Dendritic cell treated with granulocyte-macrophage colony-stimulating factor and Interleukin-4, amounts not matched to agents 40 ng/mL and 50 ng/mL, for 4 days (primary cell): ENCODE measurements around the gene ARHGEF6.
"Not testable (repeated sequence)": the region's sequence is repeated elsewhere in the genome, so short reads cannot be mapped to it uniquely, and the experiment has no call there.

Experiments
- H3K27ac Mint-ChIP-seq: one replicate; pipeline ENCODE4 v1.8.0; 2022; ENCODE audit warnings: mild to moderate bottlenecking, mixed read lengths
- H3K27me3 Mint-ChIP-seq: one replicate; pipeline ENCODE4 v1.8.0; 2022; ENCODE audit warnings: mild to moderate bottlenecking, mixed read lengths
- H3K36me3 Mint-ChIP-seq: one replicate; pipeline ENCODE4 v1.8.0; 2022; ENCODE audit warnings: low read depth, mixed read lengths
- H3K4me1 Mint-ChIP-seq: one replicate; pipeline ENCODE4 v1.8.0; 2022; ENCODE audit warnings: low read depth, mixed read lengths
- H3K4me3 Mint-ChIP-seq: one replicate; pipeline ENCODE4 v1.8.0; 2022; ENCODE audit warnings: mild to moderate bottlenecking, moderate library complexity, mixed read lengths
- H3K9me3 Mint-ChIP-seq: one replicate; pipeline ENCODE4 v1.8.0; 2022; ENCODE audit warnings: mixed read lengths
- intact Hi-C: fragments of 100-400 bp; cut with micrococcal nuclease; formaldehyde crosslinking; loops from one replicate; pipeline ENCODE4 v1.15.0; 2022

The ARHGEF6 gene

GRCh38 chrX:136773648-136774047 lies 7.1 kb downstream of the ARHGEF6 start:
- peaks cover 37% of the 10 kb centered on the region for H3K4me1 Mint-ChIP-seq
- peaks cover 6% of the 10 kb centered on the region for H3K36me3 Mint-ChIP-seq
- H3K27ac Mint-ChIP-seq, result no peak overlapping the region
- no peaks in the 10 kb centered on the region for H3K9me3 Mint-ChIP-seq
- no peak overlapping the region for H3K4me3 Mint-ChIP-seq
- H3K27me3 Mint-ChIP-seq, result no peaks in the 10 kb centered on the region
- intact Hi-C loops, result loop anchor here (10.0 kb wide), 1 partner anchor 59 kb away; no protein-coding TSS in a partner anchor

GRCh38 chrX:136771869-136772268 lies 8.9 kb downstream of the ARHGEF6 start:
- H3K4me1 Mint-ChIP-seq, result peaks cover 31% of the 10 kb centered on the region
- not testable (repeated sequence) for H3K36me3 Mint-ChIP-seq, H3K27ac Mint-ChIP-seq, H3K9me3 Mint-ChIP-seq, H3K4me3 Mint-ChIP-seq, H3K27me3 Mint-ChIP-seq
- intact Hi-C loops, result loop anchor here (10.0 kb wide), 1 partner anchor 57 kb away; no protein-coding TSS in a partner anchor

GRCh38 chrX:136768469-136769084 lies 12.2 kb downstream of the ARHGEF6 start:
- no peaks in the 10 kb centered on the region for H3K27me3 Mint-ChIP-seq
- no peaks in the 10 kb centered on the region for H3K9me3 Mint-ChIP-seq
- intact Hi-C loops, result no loop called here
- H3K4me1 Mint-ChIP-seq, result peaks cover 18% of the 10 kb centered on the region
- peak overlapping the region; percentile 85 for H3K27ac Mint-ChIP-seq
- peaks cover 11% of the 10 kb centered on the region for H3K36me3 Mint-ChIP-seq
- peak overlapping the region; percentile 81 for H3K4me3 Mint-ChIP-seq

- no peaks in the 10 kb centered on the region for H3K27me3 Mint-ChIP-seq
- intact Hi-C loops, result no loop called here
- H3K36me3 Mint-ChIP-seq, result peaks cover 14% of the 10 kb centered on the region
- peaks cover 18% of the 10 kb centered on the region for H3K4me1 Mint-ChIP-seq
- H3K4me3 Mint-ChIP-seq, result peak overlapping the region; percentile 81
- H3K27ac Mint-ChIP-seq, result peak overlapping the region; percentile 85
- no peaks in the 10 kb centered on the region for H3K9me3 Mint-ChIP-seq
These were observed 13.4 kb downstream of the ARHGEF6 start for GRCh38 chrX:136767104-136767941.

GRCh38 chrX:136766785-136767103 lies 14.0 kb downstream of the ARHGEF6 start:
- Mint-ChIP-seq H3K27me3 (no peaks in the 10 kb centered on the region), H3K4me3 (peak overlapping the region; percentile 81), H3K27ac (peak overlapping the region; percentile 85), H3K9me3 (no peaks in the 10 kb centered on the region), H3K4me1 (peaks cover 13% of the 10 kb centered on the region), H3K36me3 (peaks cover 9% of the 10 kb centered on the region)
- intact Hi-C loops, result no loop called here

GRCh38 chrX:136765821-136766356 lies 14.8 kb downstream of the ARHGEF6 start:
- peaks cover 13% of the 10 kb centered on the region for H3K4me1 Mint-ChIP-seq

GRCh38 chrX:136764206-136764605 lies 16.5 kb downstream of the ARHGEF6 start:
- peaks cover 8% of the 10 kb centered on the region for H3K36me3 Mint-ChIP-seq
- intact Hi-C loops, result no loop called here
- no peaks in the 10 kb centered on the region for H3K9me3 Mint-ChIP-seq
- no peak overlapping the region for H3K27ac Mint-ChIP-seq
- H3K27me3 Mint-ChIP-seq, result no peaks in the 10 kb centered on the region
- peaks cover 22% of the 10 kb centered on the region for H3K4me1 Mint-ChIP-seq
- no peak overlapping the region for H3K4me3 Mint-ChIP-seq

More at GRCh38 chrX:136765821-136766356, 14.8 kb downstream of the ARHGEF6 start:
- Mint-ChIP-seq H3K36me3 (peaks cover 8% of the 10 kb centered on the region), H3K9me3 (no peaks in the 10 kb centered on the region), H3K27me3 (no peaks in the 10 kb centered on the region), H3K4me3 (peak overlapping the region; percentile 32), H3K27ac (no peak overlapping the region)
- intact Hi-C loops, result no loop called here

GRCh38 chrX:136762820-136763452 lies 17.8 kb downstream of the ARHGEF6 start:
- Mint-ChIP-seq H3K27ac (no peak overlapping the region), H3K4me3 (no peak overlapping the region), H3K9me3 (no peaks in the 10 kb centered on the region), H3K36me3 (peaks cover 8% of the 10 kb centered on the region), H3K27me3 (no peaks in the 10 kb centered on the region), H3K4me1 (peaks cover 20% of the 10 kb centered on the region)
- intact Hi-C loops, result no loop called here

GRCh38 chrX:136761421-136761820 lies 19.3 kb downstream of the ARHGEF6 start:
- intact Hi-C loops, result loop anchor here (2.0 kb wide), 1 partner anchor 17 kb away; no protein-coding TSS in a partner anchor
- Mint-ChIP-seq H3K27ac (no peak overlapping the region), H3K9me3 (no peaks in the 10 kb centered on the region), H3K27me3 (no peaks in the 10 kb centered on the region), H3K36me3 (peaks cover 8% of the 10 kb centered on the region), H3K4me3 (no peak overlapping the region), H3K4me1 (peaks cover 28% of the 10 kb centered on the region)

GRCh38 chrX:136759968-136760367 lies 20.8 kb downstream of the ARHGEF6 start:
- peaks cover 21% of the 10 kb centered on the region for H3K4me1 Mint-ChIP-seq
- no peak overlapping the region for H3K4me3 Mint-ChIP-seq

GRCh38 chrX:136755411-136755810 lies 25.3 kb downstream of the ARHGEF6 start:
- H3K27me3 Mint-ChIP-seq, result no peaks in the 10 kb centered on the region
- H3K4me1 Mint-ChIP-seq, result peaks cover 44% of the 10 kb centered on the region
- H3K4me3 Mint-ChIP-seq, result no peak overlapping the region
- H3K9me3 Mint-ChIP-seq, result no peaks in the 10 kb centered on the region
- intact Hi-C loops, result no loop called here
- H3K36me3 Mint-ChIP-seq, result peaks cover 5% of the 10 kb centered on the region
- no peak overlapping the region for H3K27ac Mint-ChIP-seq

More at GRCh38 chrX:136759968-136760367, 20.8 kb downstream of the ARHGEF6 start:
- H3K27me3 Mint-ChIP-seq, result no peaks in the 10 kb centered on the region
- H3K27ac Mint-ChIP-seq, result peak overlapping the region; percentile 69
- peaks cover 13% of the 10 kb centered on the region for H3K36me3 Mint-ChIP-seq
- H3K9me3 Mint-ChIP-seq, result no peaks in the 10 kb centered on the region
- intact Hi-C loops, result loop anchor here (2.0 kb wide), 1 partner anchor 15 kb away; no protein-coding TSS in a partner anchor

- no peaks in the 10 kb centered on the region for H3K27me3 Mint-ChIP-seq
- peaks cover 44% of the 10 kb centered on the region for H3K4me1 Mint-ChIP-seq
- intact Hi-C loops, result no loop called here
- peak overlapping the region; percentile 37 for H3K27ac Mint-ChIP-seq
- no peaks in the 10 kb centered on the region for H3K9me3 Mint-ChIP-seq
- H3K36me3 Mint-ChIP-seq, result peaks cover 5% of the 10 kb centered on the region
- H3K4me3 Mint-ChIP-seq, result no peak overlapping the region
These were observed 26.1 kb downstream of the ARHGEF6 start for GRCh38 chrX:136754651-136755050.

GRCh38 chrX:136752796-136753195 lies 27.9 kb downstream of the ARHGEF6 start:
- Mint-ChIP-seq H3K4me1 (peaks cover 48% of the 10 kb centered on the region), H3K36me3 (peaks cover 5% of the 10 kb centered on the region), H3K4me3 (no peak overlapping the region), H3K9me3 (no peaks in the 10 kb centered on the region), H3K27ac (peak overlapping the region; percentile 30), H3K27me3 (no peaks in the 10 kb centered on the region)
- intact Hi-C loops, result no loop called here

- peak overlapping the region; percentile 30 for H3K27ac Mint-ChIP-seq
These were observed 28.4 kb downstream of the ARHGEF6 start for GRCh38 chrX:136752346-136752745.

More at GRCh38 chrX:136752346-136752745, 28.4 kb downstream of the ARHGEF6 start:
- peaks cover 48% of the 10 kb centered on the region for H3K4me1 Mint-ChIP-seq
- intact Hi-C loops, result no loop called here
- no peaks in the 10 kb centered on the region for H3K27me3 Mint-ChIP-seq
- no peaks in the 10 kb centered on the region for H3K9me3 Mint-ChIP-seq
- peaks cover 5% of the 10 kb centered on the region for H3K36me3 Mint-ChIP-seq
- H3K4me3 Mint-ChIP-seq, result no peak overlapping the region
